Osteoblast (primary cell): ENCODE measurements around the gene SERGEF. TPM values are rescaled to one million over a fixed set of nuclear protein-coding genes. Genes with fewer than 3 reads are reported as not detected.

ENCODE experiments used
- DNase-seq: peaks from one replicate; pipeline ENCODE4 v3.0.0; 2011; ENCODE audit warnings: low spot score, mixed read lengths; ENCODE audit not compliant: insufficient read length; ENCODE audit errors: missing footprints
- H2AFZ ChIP-seq: 2 replicates; pipeline ENCODE4 v1.6.0; 2011; ENCODE audit warnings: mild to moderate bottlenecking, low read length
- H3K27ac ChIP-seq: 2 replicates; pipeline ENCODE4 v1.5.1; 2011; ENCODE audit warnings: mild to moderate bottlenecking, low read depth, low read length, moderate library complexity
- H3K27me3 ChIP-seq: 2 replicates; pipeline ENCODE4 v1.6.0; 2012; ENCODE audit warnings: mild to moderate bottlenecking, control low read depth, inconsistent platforms, low read length, moderate library complexity; ENCODE audit not compliant: insufficient read depth
- H3K36me3 ChIP-seq: 2 replicates; pipeline ENCODE4 v1.5.1; 2011; ENCODE audit warnings: mild to moderate bottlenecking, low read length, control low read depth, moderate library complexity; ENCODE audit not compliant: insufficient read depth
- H3K4me1 ChIP-seq: 2 replicates; pipeline ENCODE4 v1.5.1; 2011; ENCODE audit warnings: mild to moderate bottlenecking, low read length, control low read depth, moderate library complexity; ENCODE audit not compliant: insufficient read depth
- H3K4me2 ChIP-seq: 2 replicates; pipeline ENCODE4 v1.6.0; 2011; ENCODE audit warnings: mild to moderate bottlenecking, low read length; ENCODE audit not compliant: insufficient read depth
- H3K4me3 ChIP-seq: fragments of 200-600 bp; sonication (generic); 3 replicates; pipeline ENCODE4 v1.5.1; 2012; ENCODE audit warnings: mild to moderate bottlenecking, low read length, inconsistent platforms; ENCODE audit not compliant: insufficient read depth
- H3K79me2 ChIP-seq: 2 replicates; pipeline ENCODE4 v1.6.0; 2012; ENCODE audit warnings: mild to moderate bottlenecking, low read length, control low read depth, inconsistent platforms; ENCODE audit not compliant: insufficient read depth
- H3K9me3 ChIP-seq: 2 replicates; pipeline ENCODE4 v1.5.1; 2011; ENCODE audit warnings: low read depth, low read length, control low read depth
- H4K20me1 ChIP-seq: 2 replicates; pipeline ENCODE4 v1.6.0; 2012; ENCODE audit warnings: mild to moderate bottlenecking, low read length, control low read depth; ENCODE audit not compliant: insufficient read depth
- CTCF ChIP-seq: IDR thresholded peaks from 2 replicates; pipeline ENCODE4 v1.5.1; 2011; ENCODE audit warnings: mild to moderate bottlenecking, low read depth, low read length, moderate library complexity; ENCODE audit errors: extremely low read depth
- total RNA-seq: library from RNA; depleted of rRNA; stranded (reverse); fragments of >200 nt; gene quantifications from 2 replicates; pipeline ENCODE4 v1.2.3, GENCODE V29; 2012

The SERGEF gene
- total RNA-seq, 1 donor = 29.7 TPM

- Histone ChIP-seq H3K4me3 (no peak overlapping the region), H2AFZ (no peak overlapping the region), H4K20me1 (peaks cover 1% of the 10 kb centered on the region), H3K27me3 (no peaks in the 10 kb centered on the region), H3K4me1 (peaks cover 12% of the 10 kb centered on the region), H3K4me2 (no peak overlapping the region), H3K27ac (no peak overlapping the region), H3K79me2 (no peaks in the 10 kb centered on the region), H3K36me3 (no peaks in the 10 kb centered on the region), H3K9me3 (no peaks in the 10 kb centered on the region)
- TF ChIP-seq CTCF = no peak
- DNase-seq = no peak
These were observed 222.4 kb downstream of the SERGEF start for GRCh38 chr11:17790453-17790852.

DNA sequence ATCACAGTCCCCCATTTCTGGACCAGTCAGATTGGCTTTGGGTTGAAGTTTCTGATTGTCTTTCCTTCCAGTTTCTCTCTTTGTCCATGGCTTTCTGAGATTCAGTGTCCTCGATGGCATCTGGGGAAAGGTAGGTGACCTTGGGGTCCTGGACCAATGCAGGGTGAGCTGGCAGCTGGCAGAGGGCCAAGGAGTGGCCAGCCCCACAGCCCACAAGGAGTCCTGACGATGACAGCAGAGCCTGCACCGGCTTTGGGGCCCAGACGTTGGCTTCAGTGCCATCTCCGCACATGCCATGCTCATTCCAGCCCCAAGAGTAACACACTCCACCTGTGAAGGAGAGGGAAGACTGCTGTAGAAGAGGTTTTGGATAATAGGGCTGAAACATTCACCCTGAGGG, 224.8 kb downstream of the SERGEF start:
- TF ChIP-seq CTCF = no peak
- H3K27me3 ChIP-seq = no peaks in the 10 kb centered on the region
- H4K20me1 ChIP-seq = no peaks in the 10 kb centered on the region
- H3K27ac ChIP-seq = no peak overlapping the region
- H3K36me3 ChIP-seq = no peaks in the 10 kb centered on the region
- H3K4me1 ChIP-seq = peaks cover 12% of the 10 kb centered on the region
- H2AFZ ChIP-seq = no peak overlapping the region
- H3K9me3 ChIP-seq = no peaks in the 10 kb centered on the region
- H3K4me3 ChIP-seq = no peak overlapping the region
- no peaks in the 10 kb centered on the region for H3K79me2 ChIP-seq
- no peak overlapping the region for H3K4me2 ChIP-seq
- DNase-seq = no peak

- Histone ChIP-seq H3K36me3 (no peaks in the 10 kb centered on the region), H3K4me1 (peaks cover 12% of the 10 kb centered on the region), H3K79me2 (no peaks in the 10 kb centered on the region), H3K27ac (peak overlapping the region; percentile 87), H3K4me3 (peak overlapping the region; percentile 23), H3K27me3 (no peaks in the 10 kb centered on the region), H4K20me1 (no peaks in the 10 kb centered on the region), H3K4me2 (peak overlapping the region; percentile 61), H3K9me3 (no peaks in the 10 kb centered on the region), H2AFZ (peak overlapping the region; percentile 60)
- peak; percentile 10 for TF ChIP-seq CTCF
- DNase-seq = peak; percentile 99
These were observed 225.9 kb downstream of the SERGEF start for GRCh38 chr11:17786824-17787525.

GRCh38 chr11:17783878-17784277, 229.0 kb downstream of the SERGEF start:
- H3K4me3 ChIP-seq = no peak overlapping the region

More at GRCh38 chr11:17783878-17784277, 229.0 kb downstream of the SERGEF start:
- H3K36me3 ChIP-seq = no peaks in the 10 kb centered on the region
- H3K9me3 ChIP-seq = no peaks in the 10 kb centered on the region
- no peak overlapping the region for H2AFZ ChIP-seq
- H3K27ac ChIP-seq = no peak overlapping the region
- H3K4me2 ChIP-seq = no peak overlapping the region
- H4K20me1 ChIP-seq = no peaks in the 10 kb centered on the region
- no peak for DNase-seq
- no peaks in the 10 kb centered on the region for H3K27me3 ChIP-seq
- TF ChIP-seq CTCF = no peak
- H3K4me1 ChIP-seq = peaks cover 12% of the 10 kb centered on the region
- no peaks in the 10 kb centered on the region for H3K79me2 ChIP-seq
